Subcutaneous adipose tissue (tissue), 4 donors: Measurements from ENCODE around the gene PDF. TPM values are rescaled to one million over a fixed set of nuclear protein-coding genes. Genes with fewer than 3 reads are reported as not detected.

Experiments used
- total RNA-seq, 4 donors: library from RNA; depleted of rRNA; stranded (reverse); fragments of >200 nt; gene quantifications; one replicate each; pipeline ENCODE4 v1.1.0, GENCODE V29; 2016
- TF ChIP-seq, protein P1 (sequence below): fragments of 450-650 bp; IDR thresholded peaks from one replicate; pipeline ENCODE4 v1.5.1; 2016; ENCODE audit warnings: low read depth, mild to moderate bottlenecking, control low read depth, antibody characterized with exemption, moderate library complexity

Gene PDF
- total RNA-seq, 4 donors from 2014 or later = 5.9 to 24.3 (median 8.3) TPM

DNA sequence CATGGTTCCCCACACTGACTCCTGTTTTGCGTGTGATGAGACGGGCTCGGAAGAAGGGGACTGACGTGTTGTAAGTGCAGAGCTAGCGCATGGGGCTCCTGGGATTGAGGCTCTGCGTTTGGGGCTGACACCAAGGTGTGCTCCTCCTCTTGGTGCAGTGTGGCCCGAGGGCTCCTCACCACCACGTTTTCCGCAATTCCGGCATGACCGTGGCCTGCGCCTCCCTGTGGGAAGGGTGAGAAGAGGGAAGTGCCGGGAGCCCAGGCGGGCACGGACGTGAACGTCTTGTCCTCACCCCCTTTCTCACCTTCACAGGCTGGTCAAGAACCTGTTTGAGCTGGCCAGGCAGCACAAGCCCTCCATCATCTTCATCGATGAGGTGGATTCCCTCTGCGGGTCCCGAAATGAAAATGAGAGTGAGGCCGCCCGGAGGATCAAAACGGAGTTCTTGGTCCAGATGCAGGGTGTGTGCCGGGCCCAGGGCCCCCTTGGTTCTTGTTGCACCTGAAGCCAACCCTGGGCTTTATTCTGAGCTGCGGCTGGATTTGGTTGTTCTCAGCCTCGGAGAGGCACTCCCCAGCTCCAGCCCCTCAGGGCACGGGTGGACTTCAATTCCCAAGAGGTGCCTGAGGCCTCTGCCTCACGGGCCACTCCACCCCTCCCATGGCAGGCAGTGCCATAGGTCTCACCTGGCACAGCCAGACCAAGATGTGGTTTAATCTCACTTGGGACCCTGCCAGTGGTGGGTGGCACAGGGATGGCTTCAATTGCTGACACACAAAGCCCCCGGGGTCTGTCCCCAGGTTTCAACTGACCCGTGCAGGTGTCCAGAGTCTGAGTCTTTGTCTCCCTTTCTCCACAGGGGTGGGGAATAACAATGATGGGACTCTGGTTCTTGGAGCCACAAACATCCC lies 10.3 kb downstream of the PDF start:
- TF ChIP-seq, protein P1, sequence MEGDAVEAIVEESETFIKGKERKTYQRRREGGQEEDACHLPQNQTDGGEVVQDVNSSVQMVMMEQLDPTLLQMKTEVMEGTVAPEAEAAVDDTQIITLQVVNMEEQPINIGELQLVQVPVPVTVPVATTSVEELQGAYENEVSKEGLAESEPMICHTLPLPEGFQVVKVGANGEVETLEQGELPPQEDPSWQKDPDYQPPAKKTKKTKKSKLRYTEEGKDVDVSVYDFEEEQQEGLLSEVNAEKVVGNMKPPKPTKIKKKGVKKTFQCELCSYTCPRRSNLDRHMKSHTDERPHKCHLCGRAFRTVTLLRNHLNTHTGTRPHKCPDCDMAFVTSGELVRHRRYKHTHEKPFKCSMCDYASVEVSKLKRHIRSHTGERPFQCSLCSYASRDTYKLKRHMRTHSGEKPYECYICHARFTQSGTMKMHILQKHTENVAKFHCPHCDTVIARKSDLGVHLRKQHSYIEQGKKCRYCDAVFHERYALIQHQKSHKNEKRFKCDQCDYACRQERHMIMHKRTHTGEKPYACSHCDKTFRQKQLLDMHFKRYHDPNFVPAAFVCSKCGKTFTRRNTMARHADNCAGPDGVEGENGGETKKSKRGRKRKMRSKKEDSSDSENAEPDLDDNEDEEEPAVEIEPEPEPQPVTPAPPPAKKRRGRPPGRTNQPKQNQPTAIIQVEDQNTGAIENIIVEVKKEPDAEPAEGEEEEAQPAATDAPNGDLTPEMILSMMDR = no peak

DNA sequence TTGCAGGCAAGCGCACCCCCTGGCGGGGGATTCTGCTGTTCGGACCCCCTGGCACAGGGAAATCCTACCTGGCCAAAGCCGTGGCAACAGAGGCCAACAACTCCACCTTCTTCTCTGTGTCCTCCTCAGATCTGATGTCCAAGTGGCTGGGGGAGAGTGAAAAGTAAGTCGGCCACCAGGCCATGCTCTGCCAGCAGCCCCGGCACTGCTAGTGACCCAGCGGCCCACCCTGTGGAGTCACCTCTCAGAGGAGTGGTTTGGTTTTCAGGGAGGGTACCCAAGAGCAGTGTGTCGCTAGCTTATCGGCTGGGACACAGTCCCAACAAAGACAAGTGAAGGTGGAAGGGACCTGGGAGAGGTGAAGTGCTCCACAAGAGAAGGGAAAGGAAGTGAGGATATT lies 11.0 kb downstream of the PDF start:
- TF ChIP-seq, protein P1 = no peak

DNA sequence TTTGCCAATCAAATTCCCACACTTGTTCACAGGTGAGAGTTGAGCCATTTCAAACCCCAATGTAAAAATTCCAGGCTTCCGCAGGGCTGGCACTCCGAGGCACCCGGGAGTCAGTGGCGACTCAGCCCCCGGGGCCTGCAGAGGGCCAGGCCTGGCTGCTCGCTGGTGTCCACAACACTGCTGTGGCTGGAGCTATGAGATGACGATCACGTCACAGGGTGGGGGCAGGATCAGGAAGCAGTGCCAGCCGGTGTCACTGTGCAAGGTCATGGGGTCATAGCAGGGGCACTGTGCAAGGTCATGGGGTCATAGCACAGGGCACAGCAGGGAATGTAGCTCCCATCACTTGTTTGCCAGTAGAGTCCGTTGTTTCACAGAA lies 11.5 kb downstream of the PDF start:
- TF ChIP-seq, protein P1 = no peak

DNA sequence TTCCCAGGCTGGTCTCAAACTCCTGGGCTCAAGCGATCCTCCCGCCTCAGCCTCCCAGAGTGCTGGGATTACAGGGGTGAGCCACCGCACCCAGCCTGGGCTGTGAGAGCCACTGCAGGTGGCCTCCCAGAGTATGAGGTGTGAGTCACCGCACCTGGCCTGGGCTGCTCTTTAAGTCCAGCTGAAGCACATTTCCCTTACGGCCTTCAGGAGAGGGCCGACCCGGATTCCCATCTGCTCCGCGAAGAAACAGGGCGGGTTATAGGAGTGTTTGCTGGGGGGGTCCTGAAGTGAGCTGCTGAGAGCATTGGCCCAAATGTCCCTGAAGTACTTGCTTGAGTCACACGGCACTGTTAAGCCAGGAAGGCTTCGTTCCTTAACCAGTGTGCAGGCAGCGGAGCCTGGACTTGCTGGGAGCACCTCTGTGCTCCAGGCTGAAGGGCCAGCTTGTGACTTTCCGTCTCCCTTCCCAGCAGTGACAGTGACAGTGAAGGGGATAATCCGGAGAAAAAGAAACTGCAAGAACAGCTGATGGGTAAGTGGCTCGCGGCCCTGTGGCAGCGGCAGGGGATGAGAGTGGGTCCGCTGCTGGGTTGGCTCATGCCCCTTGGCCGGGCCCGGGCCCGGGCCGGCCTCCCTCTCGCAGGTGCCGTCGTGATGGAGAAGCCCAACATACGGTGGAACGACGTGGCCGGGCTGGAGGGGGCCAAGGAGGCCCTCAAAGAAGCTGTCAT lies 12.0 kb downstream of the PDF start:
- TF ChIP-seq, protein P1 = no peak

DNA sequence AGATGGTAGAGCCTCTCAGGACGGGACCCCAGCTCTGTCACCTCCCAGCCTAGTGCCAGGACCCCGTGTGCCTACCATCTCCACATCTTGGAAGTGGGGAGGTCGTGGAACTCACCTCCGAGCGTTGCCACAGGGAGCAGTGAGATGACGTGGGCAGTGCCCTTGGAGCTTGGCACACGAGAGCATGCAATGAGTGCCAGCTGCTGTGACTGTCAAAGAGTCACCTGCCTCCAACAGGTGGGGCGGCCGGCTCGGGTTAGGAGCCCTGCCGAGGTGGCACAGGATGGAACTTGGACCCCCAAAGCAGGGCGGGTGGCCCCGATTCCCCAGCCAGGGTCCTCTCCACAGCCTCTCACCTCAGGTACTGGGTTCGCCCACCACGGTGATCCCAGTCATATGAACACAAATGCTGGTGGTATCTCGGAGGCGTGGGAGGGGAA lies 13.8 kb downstream of the PDF start:
- TF ChIP-seq, protein P1 = no peak

DNA sequence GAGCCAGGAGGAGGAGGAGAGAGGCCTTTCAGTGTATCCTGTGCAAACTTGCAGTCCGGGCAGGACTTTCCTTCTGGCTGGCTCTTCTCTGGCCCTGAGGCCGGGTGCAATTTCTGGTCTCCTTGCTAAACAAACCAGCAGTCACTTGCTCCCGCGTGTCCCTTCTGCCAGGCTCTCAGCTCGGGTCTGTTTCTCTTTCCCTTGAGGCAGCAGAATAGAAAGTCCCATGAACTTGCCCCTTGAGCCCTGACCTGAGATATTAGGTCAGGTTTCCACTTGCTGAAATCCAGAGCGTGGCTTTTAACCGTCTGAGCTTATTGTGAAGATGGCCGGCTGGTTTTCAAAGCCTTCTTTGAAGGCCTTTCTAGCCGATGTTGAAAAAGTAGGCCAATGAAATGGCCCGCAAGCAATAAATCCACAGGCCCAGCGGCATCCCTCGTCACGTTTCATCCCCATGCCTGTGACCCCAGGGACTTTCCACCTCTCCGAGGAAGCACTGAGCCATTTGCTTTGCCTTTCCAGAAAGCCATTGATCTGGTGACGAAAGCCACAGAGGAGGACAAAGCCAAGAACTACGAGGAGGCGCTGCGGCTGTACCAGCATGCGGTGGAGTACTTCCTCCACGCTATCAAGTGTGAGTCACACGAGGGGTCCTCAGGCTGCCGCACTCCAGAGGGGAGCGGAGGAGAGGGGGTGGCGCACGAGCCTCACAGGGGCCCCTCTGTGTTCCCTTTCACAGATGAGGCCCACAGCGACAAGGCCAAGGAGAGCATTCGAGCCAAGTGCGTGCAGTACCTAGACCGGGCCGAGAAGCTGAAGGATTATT lies 14.7 kb downstream of the PDF start:
- TF ChIP-seq, protein P1 = no peak
